ENCODE results near the gene TM2D1.
"Not testable (repeated sequence)": the region's sequence is repeated elsewhere in the genome, so short reads cannot be mapped to it uniquely, and the experiment has no call there.

TM2D1 gene

DNA sequence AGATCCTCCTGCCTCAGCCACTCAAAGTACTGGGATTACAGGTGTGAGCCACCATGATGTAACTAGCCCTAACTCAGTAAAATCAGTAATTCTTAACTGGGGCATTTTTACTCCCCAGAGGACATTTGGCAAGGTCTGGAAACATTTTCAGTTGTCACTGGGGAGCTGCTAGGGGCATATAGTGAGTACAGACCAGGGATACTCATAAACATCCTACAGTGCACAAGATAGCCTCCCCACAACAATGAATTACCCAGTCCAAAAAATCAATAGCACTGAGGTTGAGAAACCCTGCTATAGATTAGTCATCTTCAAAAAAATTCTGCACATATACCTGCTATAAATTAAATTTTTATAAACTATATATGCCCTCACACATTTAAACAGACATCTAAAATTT lies 13.0 kb downstream of the TM2D1 start:
- DNase-seq = no peak

DNA sequence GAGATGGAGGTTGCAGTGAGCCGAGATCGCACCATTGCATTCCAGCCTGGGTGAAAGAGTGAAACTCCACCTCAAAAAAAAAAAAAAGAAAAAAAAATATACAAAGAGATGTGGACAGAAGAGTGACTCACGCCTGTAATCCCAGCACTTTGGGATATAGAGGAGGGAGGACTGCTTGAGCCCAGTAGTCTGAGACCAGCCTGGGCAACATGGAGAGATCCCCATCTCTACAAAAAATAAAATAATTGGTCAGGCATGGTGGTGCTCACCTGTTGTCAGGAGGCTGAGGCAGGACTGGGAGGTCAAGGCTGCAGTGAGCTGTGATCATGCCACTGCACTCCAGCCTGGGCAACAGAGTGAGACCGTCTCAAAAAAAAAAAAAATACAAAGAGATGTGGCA lies 13.7 kb downstream of the TM2D1 start:
- DNase-seq = not testable (repeated sequence)

DNA sequence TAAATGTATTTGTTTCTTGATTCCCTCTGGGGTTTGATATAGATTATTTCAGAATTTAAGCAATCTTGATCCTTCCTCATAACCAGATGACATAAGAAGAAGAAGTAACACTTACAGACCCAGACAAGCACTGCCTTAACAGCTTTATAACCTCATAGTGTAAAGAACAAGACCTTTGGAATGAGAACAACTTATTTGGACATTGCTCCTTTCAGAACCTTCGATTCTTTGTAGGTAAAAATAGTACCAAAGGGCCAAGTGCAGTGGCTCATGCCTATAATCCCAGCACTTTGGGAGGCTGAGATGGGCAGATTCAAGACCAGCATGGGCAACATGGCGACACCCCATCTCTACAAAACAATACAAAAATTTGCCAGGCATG lies 15.0 kb downstream of the TM2D1 start:
- DNase-seq = no peak

DNA sequence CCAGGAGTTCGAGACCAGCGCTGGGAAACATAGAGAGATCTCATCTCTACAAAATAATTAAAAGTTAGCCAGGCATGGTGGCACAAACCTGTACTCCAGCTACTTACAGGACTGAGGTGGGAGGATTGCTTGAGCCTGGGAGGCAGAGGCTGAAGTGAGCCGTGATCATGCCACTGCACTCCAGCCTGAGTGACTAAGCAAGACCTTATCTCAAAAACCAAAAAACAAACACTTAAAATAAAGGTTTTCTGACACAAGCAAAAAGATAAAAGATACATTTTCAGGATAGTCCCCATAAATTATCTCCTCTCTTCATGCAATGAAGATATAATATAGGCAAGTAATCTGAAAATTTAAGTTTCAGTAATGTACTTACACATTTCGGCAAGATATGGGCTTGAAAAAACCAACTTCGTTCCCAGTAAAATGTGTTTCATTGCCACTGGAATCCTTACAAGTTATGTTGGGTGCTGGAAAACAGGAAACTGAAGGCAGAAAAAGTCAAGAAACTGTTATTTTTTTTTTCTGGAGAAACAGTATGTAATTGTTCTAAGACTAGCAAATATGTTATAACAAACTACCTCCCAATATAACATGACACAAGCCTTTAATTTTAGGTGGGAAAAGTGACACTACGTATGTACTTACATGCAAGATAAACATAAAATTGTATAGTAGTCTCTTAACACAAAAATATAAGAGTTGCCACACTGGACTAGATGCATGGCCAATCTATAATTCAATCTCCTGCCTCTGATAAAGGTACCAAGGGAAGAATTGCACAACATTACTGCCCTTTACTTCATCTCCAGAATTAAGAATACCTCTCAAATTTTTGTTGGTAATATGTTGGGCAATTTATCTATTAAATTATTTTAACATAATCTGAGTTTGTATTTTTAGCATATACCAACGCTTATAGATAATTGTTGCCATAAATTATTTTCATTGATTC lies 15.7 kb downstream of the TM2D1 start:
- no peak for DNase-seq

DNA sequence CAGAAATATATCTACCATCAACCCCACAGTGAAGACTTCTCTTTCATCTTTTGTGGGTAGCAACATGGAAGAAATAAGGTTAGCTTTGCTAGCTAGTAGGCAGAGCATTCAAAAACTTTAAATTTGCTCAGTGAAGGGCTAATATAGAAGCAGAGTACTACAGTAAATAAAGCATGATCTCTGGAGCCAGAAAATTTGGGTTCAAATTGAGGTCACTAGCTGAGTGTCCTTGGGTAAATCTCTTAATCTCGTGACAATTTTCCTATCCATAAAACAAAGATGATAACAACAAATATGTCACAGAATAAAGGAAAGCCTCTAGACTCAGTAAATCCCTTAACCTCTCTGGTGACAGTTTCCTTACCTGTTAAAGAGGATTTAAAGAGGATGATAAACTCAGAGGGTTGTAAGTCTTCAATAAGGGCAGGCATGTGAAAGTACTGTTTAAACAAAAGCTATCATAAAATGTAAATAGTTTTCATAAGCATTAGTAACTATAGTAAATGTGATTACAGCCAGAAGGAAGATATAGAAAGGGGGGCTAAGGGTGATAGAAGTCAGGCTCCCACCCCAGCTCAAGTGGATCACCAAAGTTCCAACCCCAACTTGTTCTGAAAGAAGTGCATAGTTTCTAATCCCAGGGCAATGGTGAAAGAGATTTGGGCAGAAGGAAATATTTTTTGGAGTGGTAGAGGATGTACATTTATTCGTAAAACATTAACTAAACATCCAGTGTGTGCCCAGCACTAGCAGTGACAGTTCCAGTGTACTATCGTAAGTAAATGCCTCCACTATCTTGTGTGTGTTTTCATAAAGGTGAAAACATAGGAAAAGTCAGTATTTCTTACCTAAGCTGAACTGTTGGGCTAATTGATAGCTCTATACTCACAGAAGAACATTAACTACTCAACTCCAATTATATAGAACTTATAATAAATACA lies 24.8 kb downstream of the TM2D1 start:
- DNase-seq = no peak

GRCh38 chr1:61692155-61692800 lies 32.7 kb downstream of the TM2D1 start:
- no peak for DNase-seq

- DNase-seq = no peak
Observed at GRCh38 chr1:61687901-61688300, 37.0 kb downstream of the TM2D1 start.

DNA sequence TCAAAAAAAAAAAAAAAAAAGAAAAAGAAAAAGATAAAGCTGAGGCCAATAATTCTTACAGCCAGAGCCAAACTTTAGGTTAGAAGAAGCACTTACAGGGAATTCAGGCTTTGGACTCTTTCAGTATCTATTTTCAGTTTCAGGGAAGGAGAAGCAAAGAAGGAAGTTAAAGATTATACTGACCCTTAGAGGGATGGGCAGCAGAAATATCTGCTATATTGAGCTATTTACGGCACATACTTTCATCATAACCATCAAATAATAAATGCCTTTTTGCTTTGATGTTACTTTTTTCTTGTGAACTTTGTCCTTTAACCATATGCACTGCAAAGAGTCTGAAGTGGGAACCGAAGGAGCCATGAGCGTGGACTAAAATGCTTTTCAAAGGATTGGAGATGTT lies 42.0 kb downstream of the TM2D1 start:
- no peak for DNase-seq

- no peak for DNase-seq
Observed at GRCh38 chr1:61680500-61680899, 44.4 kb downstream of the TM2D1 start.

DNA sequence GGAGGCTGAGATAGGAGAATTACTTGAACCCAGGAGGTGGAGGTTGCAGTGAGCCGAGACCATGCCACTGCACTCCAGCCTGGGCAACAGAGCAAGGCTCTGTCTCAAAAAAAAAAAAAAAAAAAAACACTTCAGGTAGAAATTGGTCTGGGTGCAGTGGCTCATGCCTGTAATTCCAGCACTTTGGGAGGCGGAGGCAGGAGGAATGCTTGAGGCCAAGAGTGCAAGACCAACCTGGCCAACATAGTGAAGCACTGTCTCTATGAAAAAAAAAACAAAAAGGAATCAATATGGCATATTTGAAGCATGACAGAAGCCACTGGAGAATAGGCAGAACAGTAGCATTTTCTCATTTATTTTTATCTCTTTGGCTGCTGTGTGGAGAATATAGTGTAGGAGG lies 48.1 kb downstream of the TM2D1 start:
- not testable (repeated sequence) for DNase-seq

GRCh38 chr1:61674221-61674620 lies 50.7 kb downstream of the TM2D1 start:
- DNase-seq = no peak

- no peak for DNase-seq
Observed at GRCh38 chr1:61672376-61672775, 52.6 kb downstream of the TM2D1 start.

GRCh38 chr1:61670445-61670844 lies 54.5 kb downstream of the TM2D1 start:
- DNase-seq = no peak

DNA sequence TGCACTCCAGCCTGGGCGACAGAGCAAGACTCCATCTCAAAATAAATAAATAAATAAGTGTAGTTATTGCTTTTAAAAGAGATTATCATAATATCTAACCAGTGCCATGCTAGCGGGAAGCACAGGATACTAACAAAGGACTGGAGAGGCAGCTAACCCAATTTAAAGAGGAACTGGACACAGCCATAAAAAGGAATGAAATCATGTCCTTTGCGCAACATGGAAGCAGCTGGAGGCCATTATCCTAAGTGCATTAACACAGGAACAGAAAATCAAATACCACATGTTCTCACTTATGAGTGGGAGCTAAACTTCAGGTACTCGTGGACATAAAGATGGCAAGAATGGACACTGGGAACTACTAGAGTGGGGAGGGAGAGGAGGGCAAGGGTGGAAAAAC lies 54.9 kb downstream of the TM2D1 start:
- no peak for DNase-seq

GRCh38 chr1:61659061-61659460 lies 65.9 kb downstream of the TM2D1 start:
- DNase-seq = no peak

GRCh38 chr1:61655453-61655852 lies 69.5 kb downstream of the TM2D1 start:
- DNase-seq = no peak

- no peak for DNase-seq
Observed at GRCh38 chr1:61654067-61654466, 70.9 kb downstream of the TM2D1 start.

GRCh38 chr1:61648983-61649742 lies 75.8 kb downstream of the TM2D1 start:
- DNase-seq = no peak

DNA sequence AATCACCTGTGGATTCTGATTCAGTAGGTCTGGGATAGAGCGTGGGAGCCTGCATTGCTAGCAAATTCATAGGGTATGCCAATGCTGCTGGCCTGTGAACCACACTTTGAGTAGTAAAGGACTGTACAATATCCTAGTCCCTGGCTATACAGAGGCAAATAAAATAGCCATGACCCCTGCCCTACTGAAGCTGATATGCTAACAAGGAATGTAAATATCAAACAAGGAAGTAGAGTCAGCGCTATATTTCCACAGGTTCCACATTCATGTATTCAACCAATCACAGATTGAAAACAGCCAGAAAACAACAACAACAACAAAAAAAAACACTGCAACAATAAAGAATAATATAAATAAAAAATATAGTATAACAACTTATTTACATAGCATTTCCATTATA lies 77.8 kb downstream of the TM2D1 start:
- no peak for DNase-seq

- DNase-seq = no peak
Observed at GRCh38 chr1:61645476-61645875, 79.5 kb downstream of the TM2D1 start.

DNA sequence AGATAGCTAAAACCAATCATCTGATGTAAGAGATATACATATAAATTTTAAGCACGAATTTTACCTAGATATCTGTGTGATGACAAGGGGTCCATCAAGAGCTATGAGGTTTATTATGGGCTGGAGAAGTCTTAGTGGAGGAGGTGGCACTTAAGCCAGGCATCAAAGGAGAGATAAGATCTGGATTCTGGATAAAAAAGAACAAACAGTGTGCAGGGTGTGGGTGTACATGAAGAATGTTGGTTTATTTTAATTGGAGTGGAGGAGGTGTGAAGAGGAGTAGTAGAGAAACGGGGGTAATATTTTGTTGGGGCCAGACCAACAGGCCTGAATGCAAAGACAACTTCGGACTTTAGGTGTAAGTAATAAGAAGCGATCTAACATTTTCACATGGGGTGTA lies 80.6 kb downstream of the TM2D1 start:
- DNase-seq = no peak

- DNase-seq = no peak
Observed at GRCh38 chr1:61642475-61643232, 82.3 kb downstream of the TM2D1 start.

Data from NCI-H524 treated with DMSO at 0.1 percent for 48 hours (cell line).